Suprapubic skin (tissue), 4 donors: Measurements from ENCODE around the gene POTEF. TPM values are rescaled to one million over a fixed set of nuclear protein-coding genes. Genes with fewer than 3 reads are reported as not detected.
"Not testable (repeated sequence)": the region's sequence is repeated elsewhere in the genome, so short reads cannot be mapped to it uniquely, and the experiment has no call there.

ENCODE experiments used
- DNase-seq, 2 donors: peaks; one replicate each; pipeline ENCODE4 v3.0.0-alpha.2; 2019; ENCODE audit warnings: low spot score in 2 of 2
- H3K27ac ChIP-seq: fragments of 200-600 bp; sonication (generic); one replicate; pipeline ENCODE4 v1.5.1; 2019
- H3K27me3 ChIP-seq: fragments of 200-600 bp; sonication (generic); one replicate; pipeline ENCODE4 v1.5.1; 2019
- H3K36me3 ChIP-seq: fragments of 200-600 bp; sonication (generic); one replicate; pipeline ENCODE4 v1.5.1; 2019
- H3K4me1 ChIP-seq: fragments of 200-600 bp; sonication (generic); one replicate; pipeline ENCODE4 v1.5.1; 2019
- H3K4me3 ChIP-seq: fragments of 200-600 bp; sonication (generic); one replicate; pipeline ENCODE4 v1.5.1; 2019; ENCODE audit warnings: mild to moderate bottlenecking
- H3K9me3 ChIP-seq: fragments of 200-600 bp; sonication (generic); one replicate; pipeline ENCODE4 v1.5.1; 2019
- CTCF ChIP-seq, 2 donors: fragments of 200-600 bp in 1 of 2; fragments of 450-650 bp in 1 of 2; sonication (generic) in 1 of 2; IDR thresholded peaks; one replicate each; pipeline ENCODE4 v1.5.1; 2016 to 2019; ENCODE audit warnings: antibody characterized with exemption in 2 of 2, mild to moderate bottlenecking in 1 of 2, moderate library complexity in 1 of 2
- EP300 ChIP-seq: sonication (generic); formaldehyde crosslinking; IDR thresholded peaks from one replicate; pipeline ENCODE4 v1.6.1; 2017; ENCODE audit warnings: antibody characterized with exemption
- POLR2A ChIP-seq, 2 donors: fragments of 450-650 bp; IDR thresholded peaks; one replicate each; pipeline ENCODE4 v1.6.1; 2017; ENCODE audit warnings: antibody characterized with exemption in 2 of 2, mild to moderate bottlenecking in 2 of 2, moderate library complexity in 2 of 2
- POLR2AphosphoS5 ChIP-seq, 3 donors: sonication (generic); formaldehyde crosslinking; IDR thresholded peaks; one replicate each; pipeline ENCODE4 v1.6.1; 2017; ENCODE audit warnings: antibody characterized with exemption in 3 of 3
- WGBS: methylation state at CpG from one replicate; pipeline ENCODE4 v1.1.5; 2018; 5-methylcytosine and 5-hydroxymethylcytosine counted together
- total RNA-seq, 4 donors: library from RNA; depleted of rRNA; stranded (reverse); fragments of >200 nt; gene quantifications; one replicate each; pipeline ENCODE4 v1.1.0, GENCODE V29; 2016

The POTEF gene
- total RNA-seq, 4 donors from 2014 or later = not detected

GRCh38 chr2:130138326-130138725, 9.3 kb upstream of the POTEF start:
- H3K4me3 ChIP-seq, H3K9me3 ChIP-seq, H3K27ac ChIP-seq, H3K4me1 ChIP-seq, H3K27me3 ChIP-seq, H3K36me3 ChIP-seq: not testable (repeated sequence)
- 80% methylated on average over 4 of the region's 13 CpGs for WGBS
- peak in 1 of 2 donors; percentile 26 for DNase-seq

DNA sequence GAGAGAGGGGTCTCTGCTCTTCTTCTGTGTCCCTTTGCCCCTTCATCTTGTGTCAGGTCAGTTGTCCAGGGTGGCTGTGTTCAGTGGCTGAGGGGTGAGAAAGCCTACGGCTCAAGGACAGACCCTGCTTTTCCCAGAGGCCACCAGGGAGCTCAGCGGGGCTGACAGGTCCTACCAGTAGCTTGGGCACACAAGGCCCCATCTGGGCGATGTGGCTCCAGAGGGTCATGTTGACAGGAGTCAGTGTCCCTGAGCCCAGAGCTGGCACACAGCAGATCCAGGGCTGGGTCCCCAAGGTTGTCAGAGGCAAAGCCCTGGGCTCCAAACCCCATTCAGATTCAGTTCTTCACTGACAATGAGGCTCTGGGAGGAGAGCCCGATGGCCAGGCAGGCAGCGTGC, 8.1 kb upstream of the POTEF start:
- not testable (repeated sequence) for H3K27ac ChIP-seq, H3K4me3 ChIP-seq, H3K27me3 ChIP-seq, H3K4me1 ChIP-seq, H3K36me3 ChIP-seq, H3K9me3 ChIP-seq
- 77% methylated on average over 3 of the region's 5 CpGs for WGBS
- DNase-seq = peak in 1 of 2 donors; percentile 66

DNA sequence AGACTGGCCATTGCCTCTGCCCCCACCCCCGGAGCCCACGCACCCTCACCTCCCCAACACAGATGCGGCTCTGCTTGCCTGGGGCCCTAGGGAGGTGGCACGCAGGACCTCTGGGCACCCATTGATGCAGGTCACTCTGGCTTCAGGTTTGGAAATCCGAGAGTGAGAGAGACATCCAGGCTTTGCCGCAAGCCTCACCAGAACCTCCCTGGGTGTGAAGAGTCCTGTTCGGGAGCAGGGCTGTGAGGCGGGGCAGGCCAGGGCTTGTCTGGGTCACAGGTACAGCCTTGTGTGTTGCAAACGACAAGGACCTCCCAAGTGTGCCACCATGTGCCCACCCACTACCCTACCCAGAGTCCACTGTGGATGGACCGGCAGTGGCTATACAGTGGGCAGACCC, 7.5 kb upstream of the POTEF start:
- H3K4me3 ChIP-seq, DNase-seq: not testable (repeated sequence)
- no CpG with 5 or more reads among the region's 10 CpGs for WGBS

GRCh38 chr2:130135692-130136541, 6.9 kb upstream of the POTEF start:
- 87% methylated on average over 8 of the region's 15 CpGs for WGBS
- DNase-seq = peak in 1 of 2 donors; percentile 78
- no peak overlapping the region for H3K27ac ChIP-seq

More for the DNA sequence above, 7.5 kb upstream of the POTEF start:
- H3K36me3 ChIP-seq, H3K4me1 ChIP-seq, H3K9me3 ChIP-seq, H3K27ac ChIP-seq, H3K27me3 ChIP-seq: not testable (repeated sequence)

DNA sequence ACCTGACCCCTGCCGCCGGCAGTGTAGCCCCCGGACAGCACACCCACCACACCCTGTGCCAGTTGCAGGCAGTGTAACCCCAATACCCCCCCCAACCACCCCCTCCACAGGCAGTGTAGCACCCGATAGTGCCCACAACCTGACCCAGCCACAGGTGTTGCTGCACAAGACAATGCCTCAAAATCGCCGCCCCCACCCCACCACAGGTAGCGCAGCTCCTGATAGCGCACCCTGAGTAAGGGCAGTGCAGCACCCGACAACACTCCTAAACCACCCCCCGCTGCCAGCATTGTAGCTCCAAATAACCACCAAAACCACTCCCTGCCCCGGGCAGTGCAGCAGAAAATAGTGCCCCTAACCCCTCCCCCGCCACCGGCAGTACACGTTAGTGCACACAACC, 558 bp downstream of the POTEF start:
- WGBS = 97% methylated on average over 7 of the region's 14 CpGs
- not testable (repeated sequence) for H3K4me1 ChIP-seq, H3K36me3 ChIP-seq, H3K4me3 ChIP-seq, H3K27me3 ChIP-seq, H3K27ac ChIP-seq, DNase-seq, H3K9me3 ChIP-seq

More at GRCh38 chr2:130135692-130136541, 6.9 kb upstream of the POTEF start:
- Histone ChIP-seq H3K27me3 (peaks cover 3% of the 10 kb centered on the region), H3K4me1 (no peaks in the 10 kb centered on the region), H3K4me3 (no peak overlapping the region), H3K9me3 (no peaks in the 10 kb centered on the region), H3K36me3 (no peaks in the 10 kb centered on the region)
- no peak for TF ChIP-seq POLR2A (IDR thresholded peaks at IDR 0.05)
- no peak for TF ChIP-seq CTCF (IDR thresholded peaks at IDR 0.05)
- no peak for TF ChIP-seq EP300
- TF ChIP-seq POLR2AphosphoS5 (IDR thresholded peaks at IDR 0.05) = no peak

GRCh38 chr2:130127726-130128125, 1.3 kb downstream of the POTEF start:
- not testable (repeated sequence) for H3K36me3 ChIP-seq
- WGBS = no CpG with 5 or more reads among the region's 9 CpGs

GRCh38 chr2:130120924-130121323, 8.1 kb downstream of the POTEF start:
- not testable (repeated sequence) for H3K4me1 ChIP-seq, H3K4me3 ChIP-seq, H3K27ac ChIP-seq, H3K9me3 ChIP-seq, H3K27me3 ChIP-seq, H3K36me3 ChIP-seq, DNase-seq
- WGBS = 97% methylated on average over 22 of the region's 45 CpGs

More at GRCh38 chr2:130127726-130128125, 1.3 kb downstream of the POTEF start:
- H3K4me3 ChIP-seq, H3K27ac ChIP-seq, H3K4me1 ChIP-seq, H3K27me3 ChIP-seq, H3K9me3 ChIP-seq, DNase-seq: not testable (repeated sequence)

GRCh38 chr2:130102597-130103363, 26.2 kb downstream of the POTEF start:
- WGBS = 52% methylated on average over 4 of the region's 8 CpGs

GRCh38 chr2:130062645-130063044, 66.4 kb downstream of the POTEF start:
- not testable (repeated sequence) for H3K4me1 ChIP-seq, H3K9me3 ChIP-seq, H3K4me3 ChIP-seq, DNase-seq, H3K27ac ChIP-seq, H3K36me3 ChIP-seq, H3K27me3 ChIP-seq
- WGBS = no CpG with 5 or more reads among the region's 5 CpGs

More at GRCh38 chr2:130102597-130103363, 26.2 kb downstream of the POTEF start:
- not testable (repeated sequence) for H3K27ac ChIP-seq, DNase-seq, H3K4me1 ChIP-seq, H3K9me3 ChIP-seq, H3K36me3 ChIP-seq, H3K4me3 ChIP-seq, H3K27me3 ChIP-seq

- H3K27ac ChIP-seq, H3K4me1 ChIP-seq, H3K4me3 ChIP-seq, H3K9me3 ChIP-seq, H3K36me3 ChIP-seq, DNase-seq, H3K27me3 ChIP-seq: not testable (repeated sequence)
- no CpG with 5 or more reads among the region's 10 CpGs for WGBS
Observed at GRCh38 chr2:130059982-130060381, 69.0 kb downstream of the POTEF start.

DNA sequence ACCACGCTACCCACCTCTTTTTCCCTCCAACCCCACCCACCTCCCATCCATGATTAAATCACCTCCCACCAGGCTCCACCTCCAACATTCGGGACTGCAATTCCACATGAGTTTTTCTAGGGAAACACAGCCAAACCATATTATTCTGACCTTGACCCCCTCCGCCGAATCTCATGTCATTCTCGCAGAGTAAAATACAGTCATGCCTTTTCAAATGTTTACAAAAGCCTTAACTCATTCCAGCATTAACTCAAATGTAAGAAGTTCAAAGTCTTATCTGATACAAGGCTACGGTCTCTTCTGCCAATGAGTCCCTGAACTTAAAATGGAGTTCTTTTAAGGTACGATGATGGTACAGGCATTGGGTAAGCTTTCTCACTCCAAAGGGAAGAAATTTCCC, 72.7 kb downstream of the POTEF start:
- WGBS = 81% methylated on average over 6 of the region's 7 CpGs
- not testable (repeated sequence) for H3K4me1 ChIP-seq, DNase-seq, H3K27ac ChIP-seq, H3K4me3 ChIP-seq, H3K36me3 ChIP-seq, H3K27me3 ChIP-seq, H3K9me3 ChIP-seq

GRCh38 chr2:130053217-130053911, 75.7 kb downstream of the POTEF start:
- WGBS = 88% methylated on average over 1 of the region's 7 CpGs
- not testable (repeated sequence) for H3K4me3 ChIP-seq, H3K4me1 ChIP-seq, H3K36me3 ChIP-seq, DNase-seq, H3K9me3 ChIP-seq, H3K27ac ChIP-seq, H3K27me3 ChIP-seq
